GM21528 (cell line): ENCODE data around the gene CAMTA1.

ENCODE experiments used
- ATAC-seq: cut with Tn5 transposase; IDR thresholded peaks from one replicate; pipeline ENCODE4 v1.9.1; 2021; ENCODE audit warnings: mild to moderate bottlenecking, moderate library complexity; ENCODE audit not compliant: unreplicated experiment, low FRiP score

The CAMTA1 gene

GRCh38 chr1:7663451-7664146, 878.3 kb downstream of the CAMTA1 start:
- no peak for ATAC-seq

- no peak for ATAC-seq
These were observed 879.1 kb downstream of the CAMTA1 start for GRCh38 chr1:7664147-7664892.

- ATAC-seq, result no peak
These were observed 879.6 kb downstream of the CAMTA1 start for GRCh38 chr1:7664893-7665250.

DNA sequence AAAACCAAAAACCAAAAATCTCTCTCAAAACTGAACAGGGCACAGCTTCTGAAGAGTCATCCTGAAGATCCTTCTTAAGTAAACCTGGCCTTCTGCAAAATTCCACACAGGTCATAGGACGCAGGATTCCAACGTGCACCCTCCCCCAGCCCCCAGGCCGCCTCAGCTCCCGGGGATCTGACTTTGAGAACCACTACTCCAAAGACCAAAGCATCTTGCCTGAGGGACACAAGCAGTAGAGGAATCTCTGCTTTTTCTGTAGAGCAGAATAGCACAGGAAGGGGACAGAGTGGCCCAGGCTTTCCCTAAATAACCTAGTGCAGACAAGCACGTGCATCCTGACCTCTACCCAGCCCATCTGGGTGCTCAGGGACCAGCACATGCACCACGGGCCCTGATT, 881.0 kb downstream of the CAMTA1 start:
- no peak for ATAC-seq

DNA sequence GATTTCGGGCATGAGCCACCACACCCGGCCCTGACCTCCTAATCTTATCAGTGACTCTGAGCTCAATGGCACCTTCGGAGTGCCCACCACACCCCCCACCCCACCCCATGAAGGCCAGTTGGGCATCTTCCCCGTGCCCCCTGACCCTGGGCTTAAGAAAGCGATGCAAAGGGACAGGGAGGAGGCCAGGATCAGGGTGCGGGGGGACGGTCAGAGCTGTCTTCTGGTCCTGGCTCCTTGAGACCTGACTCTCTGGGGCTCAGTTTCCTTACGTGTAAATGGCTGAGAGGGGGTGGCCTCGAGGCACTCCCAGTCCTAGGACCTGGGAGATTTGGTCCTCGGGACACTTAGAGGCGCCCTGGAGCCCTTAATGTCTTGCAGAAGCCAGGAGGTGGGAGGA, 881.9 kb downstream of the CAMTA1 start:
- ATAC-seq, result no peak

DNA sequence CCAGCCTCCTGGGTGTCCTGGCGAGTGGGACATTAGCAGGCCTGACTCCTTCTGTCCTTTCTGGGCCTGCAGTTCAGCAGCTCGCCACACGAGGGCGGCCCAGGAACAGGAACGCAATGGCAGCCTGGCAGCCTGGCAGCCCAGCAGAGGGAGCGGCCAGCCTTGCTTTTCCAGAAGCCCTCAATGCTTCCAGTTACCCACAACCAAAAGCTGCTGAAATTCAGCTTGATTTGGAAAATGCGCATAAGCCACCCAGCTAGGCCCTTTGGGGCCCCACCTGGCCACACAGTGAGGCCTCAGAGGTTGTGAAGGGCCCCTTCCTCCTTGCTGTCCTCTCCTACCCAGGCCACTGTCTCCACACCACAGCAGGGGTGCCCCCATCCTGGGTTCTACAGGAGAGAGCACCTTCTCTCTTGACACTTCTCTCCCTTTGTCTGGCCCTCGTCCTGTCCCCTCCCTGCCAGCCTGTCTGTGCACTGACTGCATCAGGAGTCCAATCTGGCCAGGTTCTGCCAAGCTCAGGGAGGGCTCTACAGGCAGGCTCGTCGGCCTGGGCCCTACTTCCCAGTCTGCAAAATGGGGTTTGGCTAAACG, 882.5 kb downstream of the CAMTA1 start:
- ATAC-seq, result peak; percentile 62

- ATAC-seq, result no peak
These were observed 884.5 kb downstream of the CAMTA1 start for GRCh38 chr1:7669559-7670311.

DNA sequence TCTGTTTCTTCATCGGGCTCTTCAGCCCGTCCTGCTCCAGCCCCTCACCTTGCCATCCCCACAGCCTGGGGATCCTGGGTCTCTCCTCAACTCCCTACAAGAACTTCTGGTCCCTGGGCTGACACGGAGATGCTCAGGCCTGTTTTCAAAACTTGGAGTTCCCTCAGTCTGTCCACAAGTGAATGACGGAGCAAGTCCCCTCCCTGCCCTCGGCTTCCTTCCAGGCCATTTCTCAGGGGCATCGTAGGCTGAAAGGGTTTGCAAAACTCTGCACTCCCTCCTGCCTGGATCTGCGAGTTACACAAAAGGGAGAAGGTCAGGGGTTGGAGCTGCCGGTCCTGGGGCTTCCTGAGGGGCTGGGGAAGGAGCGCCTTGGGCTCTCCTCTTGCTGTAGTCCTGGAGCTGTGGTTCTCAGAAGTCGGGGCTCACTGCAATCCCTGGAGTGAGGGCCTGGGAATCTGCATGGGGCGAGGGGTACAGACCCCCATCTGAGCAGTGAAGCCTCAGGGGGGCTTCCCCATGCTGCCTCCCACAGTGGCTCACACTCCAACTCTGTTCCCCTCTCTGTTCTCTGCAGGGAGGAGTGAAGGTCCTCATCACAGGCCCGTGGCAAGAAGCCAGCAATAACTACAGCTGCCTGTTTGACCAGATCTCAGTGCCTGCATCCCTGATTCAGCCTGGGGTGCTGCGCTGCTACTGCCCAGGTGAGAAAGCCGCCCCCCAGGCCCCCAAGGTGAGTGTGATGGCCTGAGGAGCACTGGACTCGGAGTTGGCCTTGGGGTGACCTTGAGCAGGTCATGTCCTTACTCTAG, 885.3 kb downstream of the CAMTA1 start:
- ATAC-seq, result no peak

DNA sequence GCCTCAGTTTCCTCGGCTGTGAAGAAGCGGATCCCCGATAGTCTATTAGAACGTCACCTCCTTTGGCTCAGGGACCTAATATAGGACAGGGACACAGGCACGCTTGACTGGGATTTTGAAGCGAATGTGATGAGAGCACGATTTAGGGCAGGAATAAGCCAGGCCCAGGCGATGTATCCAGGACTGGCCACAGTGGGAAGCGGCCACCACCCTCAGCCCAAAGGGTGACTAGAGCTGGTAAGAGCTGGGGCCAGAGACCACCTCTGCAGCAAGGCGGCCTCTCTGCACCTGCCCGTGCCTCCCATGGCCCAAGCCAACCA, 885.9 kb downstream of the CAMTA1 start:
- no peak for ATAC-seq

GRCh38 chr1:7671676-7672075, 886.4 kb downstream of the CAMTA1 start:
- no peak for ATAC-seq

GRCh38 chr1:7672864-7673263, 887.6 kb downstream of the CAMTA1 start:
- ATAC-seq, result no peak

DNA sequence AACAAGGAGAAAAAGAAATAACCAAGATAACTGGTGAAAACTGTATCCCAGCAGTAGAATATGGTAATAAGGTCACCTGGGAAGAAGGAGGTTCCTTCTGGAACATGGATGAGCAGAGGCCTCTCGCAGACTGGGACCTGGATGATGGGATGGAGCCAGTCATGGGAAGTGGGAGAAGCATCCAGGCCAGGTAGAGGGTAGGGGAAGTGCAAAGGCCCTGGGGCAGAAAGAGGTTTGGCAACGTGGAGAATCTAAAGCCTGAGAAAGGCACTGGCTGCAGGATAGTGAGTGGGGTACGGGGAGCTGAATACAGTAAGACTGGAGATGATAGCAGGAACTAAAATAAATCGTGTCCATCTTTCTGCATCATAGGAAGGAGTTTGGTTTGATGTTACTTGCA, 889.7 kb downstream of the CAMTA1 start:
- no peak for ATAC-seq

- ATAC-seq, result no peak
These were observed 890.4 kb downstream of the CAMTA1 start for GRCh38 chr1:7675431-7676273.

- ATAC-seq, result no peak
These were observed 891.2 kb downstream of the CAMTA1 start for GRCh38 chr1:7676274-7676945.

- no peak for ATAC-seq
These were observed 891.9 kb downstream of the CAMTA1 start for GRCh38 chr1:7677111-7677510.

- no peak for ATAC-seq
These were observed 892.6 kb downstream of the CAMTA1 start for GRCh38 chr1:7677815-7678214.

GRCh38 chr1:7678491-7679158, 893.4 kb downstream of the CAMTA1 start:
- no peak for ATAC-seq

GRCh38 chr1:7679159-7679872, 894.1 kb downstream of the CAMTA1 start:
- ATAC-seq, result no peak
